Left lung (tissue), 10 donors: ENCODE measurements around the gene CYFIP2. TPM values are rescaled to one million over a fixed set of nuclear protein-coding genes. Genes with fewer than 3 reads are reported as not detected.

Source experiments
- ATAC-seq: fragments of 200-7000 bp; cut with Tn5 transposase; one replicate; pipeline ENCODE4 v1.9.1; 2020; ENCODE audit warnings: moderate library complexity
- DNase-seq, 4 donors: peaks; one replicate each; pipeline ENCODE4 v3.0.0-alpha.2; 2013 to 2020
- H3K27ac ChIP-seq, 2 donors: fragments of 200-600 bp; sonication (generic) in 1 of 2; one replicate each; pipeline versions ENCODE4 v1.5.0 to v1.8.0; 2020 to 2021
- H3K27me3 ChIP-seq, 2 donors: fragments of 200-600 bp; sonication (generic) in 1 of 2; one replicate each; pipeline versions ENCODE4 v1.5.0 to v1.8.0; 2020 to 2021
- H3K36me3 ChIP-seq, 2 donors: fragments of 200-600 bp; sonication (generic) in 1 of 2; one replicate each; pipeline versions ENCODE4 v1.5.0 to v1.8.0; 2020 to 2021
- H3K4me1 ChIP-seq, 2 donors: fragments of 200-600 bp; one replicate each; pipeline ENCODE4 v1.8.0; 2021
- H3K4me3 ChIP-seq, 2 donors: fragments of 200-600 bp; sonication (generic) in 1 of 2; one replicate each; pipeline versions ENCODE4 v1.5.0 to v1.8.0; 2020 to 2021; ENCODE audit warnings: mild to moderate bottlenecking in 1 of 2
- H3K9me3 ChIP-seq, 2 donors: fragments of 200-600 bp; sonication (generic) in 1 of 2; one replicate each; pipeline versions ENCODE4 v1.5.0 to v1.8.0; 2020 to 2021
- CTCF ChIP-seq, 2 donors: fragments of 200-600 bp; sonication (generic) in 1 of 2; IDR thresholded peaks; one replicate each; pipeline versions ENCODE4 v1.5.0 to v1.8.0; 2021; ENCODE audit warnings: antibody characterized with exemption in 2 of 2
- intact Hi-C, 2 donors: fragments of 100-400 bp; cut with DNase I; formaldehyde crosslinking; loops; one replicate each; pipeline versions ENCODE4 v1.11.2 to v1.14.2; 2022
- polyA plus RNA-seq, 6 donors: library from polyadenylated mRNA; unstranded; fragments of 120-200 nt; gene quantifications; one replicate each; pipeline ENCODE4 v1.2.1, GENCODE V29; 2013; ENCODE audit not compliant: insufficient read length in 6 of 6
- total RNA-seq, 2 donors: library from RNA; stranded (reverse); fragmentation: NEBNext Ultra II Directional; extraction: Animal tissue kit (Norgen Biotek cat#: 25700); gene quantifications; one replicate each; pipeline ENCODE4 v1.2.1, GENCODE V29; 2021
- donor health status: DM: no; HTN: yes; CAD: no.
- donor health status: DM: no; HTN: no; CAD: no.

CYFIP2 gene
- total and polyA plus RNA-seq, 8 donors: 25.6 to 63.4 (median 31.2) TPM

GRCh38 chr5:157331807-157332206, 65.9 kb downstream of the CYFIP2 start:
- DNase-seq (no peak), ATAC-seq (no peak)
- intact Hi-C loops: no loop called here

GRCh38 chr5:157335534-157336422, 69.9 kb downstream of the CYFIP2 start:
- DNase-seq (no peak), ATAC-seq (no peak)
- no peaks in the 10 kb centered on the region for H3K27me3 ChIP-seq
- H3K27ac ChIP-seq: no peak overlapping the region
- peaks cover 0 to 82% of the 10 kb centered on the region in 2 donors for H3K36me3 ChIP-seq
- no peak for TF ChIP-seq CTCF (IDR thresholded peaks at IDR 0.05)
- H3K4me3 ChIP-seq: no peak overlapping the region
- intact Hi-C loops: no loop called here
- no peaks in the 10 kb centered on the region for H3K4me1 ChIP-seq
- no peaks in the 10 kb centered on the region for H3K9me3 ChIP-seq

More at GRCh38 chr5:157331807-157332206, 65.9 kb downstream of the CYFIP2 start:
- Histone ChIP-seq H3K4me3 (no peak overlapping the region), H3K4me1 (peaks cover 0 to 12% of the 10 kb centered on the region in 2 donors), H3K27ac (no peak overlapping the region), H3K27me3 (no peaks in the 10 kb centered on the region), H3K36me3 (peaks cover 0 to 55% of the 10 kb centered on the region in 2 donors), H3K9me3 (no peaks in the 10 kb centered on the region)
- no peak for TF ChIP-seq CTCF (IDR thresholded peaks at IDR 0.05)

- TF ChIP-seq CTCF (IDR thresholded peaks at IDR 0.05): no peak
- ATAC-seq (no peak), DNase-seq (no peak)
- H3K27me3 ChIP-seq: no peaks in the 10 kb centered on the region
- H3K4me1 ChIP-seq: no peaks in the 10 kb centered on the region
- no peak overlapping the region for H3K4me3 ChIP-seq
- H3K36me3 ChIP-seq: peaks cover 0 to 82% of the 10 kb centered on the region in 2 donors
- intact Hi-C loops: no loop called here
- no peaks in the 10 kb centered on the region for H3K9me3 ChIP-seq
- H3K27ac ChIP-seq: no peak overlapping the region
Measured at GRCh38 chr5:157336423-157336744, 70.5 kb downstream of the CYFIP2 start.

- intact Hi-C loops: no loop called here
- ATAC-seq: no peak
- H3K4me1 ChIP-seq: no peaks in the 10 kb centered on the region
- DNase-seq: no peak
- no peaks in the 10 kb centered on the region for H3K27me3 ChIP-seq
- no peak overlapping the region for H3K27ac ChIP-seq
- no peak overlapping the region for H3K4me3 ChIP-seq
- no peak for TF ChIP-seq CTCF (IDR thresholded peaks at IDR 0.05)
- H3K36me3 ChIP-seq: peaks cover 0 to 71% of the 10 kb centered on the region in 2 donors
- no peaks in the 10 kb centered on the region for H3K9me3 ChIP-seq
Measured at GRCh38 chr5:157339409-157339808, 73.5 kb downstream of the CYFIP2 start.

- H3K27ac ChIP-seq: no peak overlapping the region
- H3K9me3 ChIP-seq: no peaks in the 10 kb centered on the region
- ATAC-seq: no peak
- H3K27me3 ChIP-seq: no peaks in the 10 kb centered on the region
- peak in 1 of 4 donors; percentile 3 for DNase-seq
- intact Hi-C loops: no loop called here
- peak; percentile 18 to 40 for TF ChIP-seq CTCF (IDR thresholded peaks at IDR 0.05)
- H3K4me3 ChIP-seq: no peak overlapping the region
- H3K4me1 ChIP-seq: no peaks in the 10 kb centered on the region
- peaks cover 0 to 71% of the 10 kb centered on the region in 2 donors for H3K36me3 ChIP-seq
Measured at GRCh38 chr5:157342822-157343402, 77.0 kb downstream of the CYFIP2 start.
